Measurements from ENCODE around the gene AGBL1. TPM values are rescaled to one million over a fixed set of nuclear protein-coding genes. Genes with fewer than 3 reads are reported as not detected.

The AGBL1 gene
- total and polyA plus RNA-seq, 2 donors (not counting 3 experiments of a cell fraction or from before 2014, with no cell fraction given): not detected

- FAIRE-seq (no peak), DNase-seq (ENCODE audit: low read depth, low spot score) (no peak)
- Histone ChIP-seq H3K4me1 (ENCODE audit: control insufficient read depth, extremely low read depth, insufficient read depth, low read length) (no peaks in the 10 kb centered on the region), H3K27ac (ENCODE audit: insufficient read depth, low read depth, low read length) (no peak overlapping the region), H3K9ac (replicated peaks; ENCODE audit: extremely low read depth, insufficient read depth, low read length) (no peak overlapping the region), H3K27me3 (ENCODE audit: control insufficient read depth in 2 of 2, insufficient read depth in 2 of 2, low read length in 2 of 2) (no peaks in the 10 kb centered on the region), H4K20me1 (replicated peaks; ENCODE audit: control insufficient read depth, extremely low read depth, insufficient read depth, low read length) (no peaks in the 10 kb centered on the region), H3K9me1 (replicated peaks; ENCODE audit: control insufficient read depth, extremely low read depth, insufficient read depth, low read length) (no peaks in the 10 kb centered on the region), H3K36me3 (ENCODE audit: control insufficient read depth in 2 of 2, extremely low read depth in 1 of 2, insufficient read depth in 2 of 2, low read length in 2 of 2) (no peaks in the 10 kb centered on the region), H2AFZ (ENCODE audit: low read depth, low read length) (no peak overlapping the region), H3K4me2 (ENCODE audit: insufficient read depth, low read length) (no peak overlapping the region), H3K79me2 (ENCODE audit: control insufficient read depth, insufficient read depth, low read length) (no peaks in the 10 kb centered on the region), H3K4me3 (replicated peaks in 1 of 3; ENCODE audit: insufficient read depth in 1 of 3, low read depth in 1 of 3, low read length in 3 of 3) (no peak overlapping the region), H3K9me3 (replicated peaks; ENCODE audit: control insufficient read depth, insufficient read depth, low read length) (no peaks in the 10 kb centered on the region)
- CTCF ChIA-PET: no interaction called here
- no peak for TF ChIP-seq GATA2 (IDR thresholded peaks at IDR 0.05; ENCODE audit: insufficient read depth, insufficient read length, low read depth, low read length)
- TF ChIP-seq JUN (IDR thresholded peaks at IDR 0.05; ENCODE audit: borderline replicate concordance, insufficient read depth, insufficient read length, low read depth): no peak
- TF ChIP-seq MAX (IDR thresholded peaks at IDR 0.05; ENCODE audit: insufficient read depth, insufficient read length): no peak
- no peak for TF ChIP-seq EZH2 (IDR thresholded peaks at IDR 0.05; ENCODE audit: borderline replicate concordance, low read depth, low read length, severe bottlenecking)
- TF ChIP-seq MYC (IDR thresholded peaks at IDR 0.05; ENCODE audit: low read depth, low read length): no peak
- no peak for TF ChIP-seq FOS (IDR thresholded peaks at IDR 0.05; ENCODE audit: borderline replicate concordance, insufficient read depth, low read length)
- TF ChIP-seq POLR2A (IDR thresholded peaks at IDR 0.05; ENCODE audit: low read depth, low read length): no peak
- TF ChIP-seq POLR2AphosphoS5 (IDR thresholded peaks at IDR 0.05; ENCODE audit: insufficient read depth, low read depth, low read length): no peak
- no peak for TF ChIP-seq CTCF (IDR thresholded peaks at IDR 0.05; ENCODE audit: extremely low read depth in 1 of 2, insufficient read depth in 1 of 2, low read depth in 1 of 2, low read length in 2 of 2)
- intact Hi-C loops (cut with micrococcal nuclease): no loop called here
- no TSS peak for BruUV-seq (replicated peaks)
- POLR2A ChIA-PET: no interaction called here
- dilution Hi-C loops (cut with MboI; ENCODE audit: extremely low pct_ligation_motif_present, low sequenced_read_pairs): no loop called here
Measured at GRCh38 chr15:86087808-86088207, 8.1 kb downstream of the AGBL1 start.

All from endothelial cell of umbilical vein (primary cell).